HEK293 (cell line): ENCODE data around the gene PRKD1.
A peak's percentile ranks its signal among the peaks of the same experiment; 100 is the strongest.

Experiments
- CTCF ChIA-PET: fragments of 350-600 bp; formaldehyde crosslinking; extraction: SDS; loops from one replicate; lab custom pipeline; 2021; ENCODE audit warnings: antibody characterized with exemption; lab: Yijun Ruan, JAX
- POLR2A ChIA-PET: fragments of 300-600 bp; formaldehyde crosslinking; extraction: SDS; loops from one replicate; lab custom pipeline; 2020; ENCODE audit warnings: antibody characterized with exemption, inconsistent platforms; lab: Yijun Ruan, JAX
- H3K27ac ChIP-seq: fragments of 200-500 bp; sonication (Bioruptor generic); 2 replicates; pipeline ENCODE4 v1.5.1; 2014; ENCODE audit warnings: low read depth, low read length, control low read depth, inconsistent platforms; ENCODE audit errors: extremely low read depth
- H3K36me3 ChIP-seq, 2 experiments: fragments of 200-500 bp in 1 of 2; sonication (Bioruptor generic) in 1 of 2; 1 replicate in 1 of 2; 2 replicates in 1 of 2; pipeline ENCODE4 v1.5.1; 2014 to 2017; ENCODE audit warnings: inconsistent platforms in 2 of 2, low read length in 2 of 2; ENCODE audit not compliant: control insufficient read depth in 2 of 2, insufficient read depth in 1 of 2
- H3K4me1 ChIP-seq: fragments of 200-500 bp; sonication (Bioruptor generic); 2 replicates; pipeline ENCODE4 v1.5.1; 2014; ENCODE audit warnings: mild to moderate bottlenecking, low read length, inconsistent platforms; ENCODE audit not compliant: control insufficient read depth, insufficient read depth
- H3K4me3 ChIP-seq: 2 replicates; pipeline ENCODE4 v1.5.1; 2011; ENCODE audit warnings: low read depth, mild to moderate bottlenecking, control low read depth, low read length, moderate library complexity
- H3K9me3 ChIP-seq: fragments of 200-500 bp; sonication (Bioruptor generic); 2 replicates; pipeline ENCODE4 v1.5.1; 2014; ENCODE audit warnings: low read depth, low read length, inconsistent platforms; ENCODE audit not compliant: control insufficient read depth, insufficient read depth
- FEZF1 ChIP-seq: fragments of 450-650 bp; formaldehyde crosslinking; IDR thresholded peaks from 2 replicates; pipeline ENCODE4 v1.5.1; 2016; ENCODE audit warnings: missing biosample characterization, missing genetic modification characterization
- KLF9 ChIP-seq: fragments of 450-650 bp; formaldehyde crosslinking; IDR thresholded peaks from 2 replicates; pipeline ENCODE4 v1.5.1; 2016; ENCODE audit warnings: missing biosample characterization, missing genetic modification characterization, low read depth
- MYNN ChIP-seq: fragments of 450-650 bp; formaldehyde crosslinking; IDR thresholded peaks from 2 replicates; pipeline ENCODE4 v1.5.1; 2016; ENCODE audit warnings: missing biosample characterization, missing genetic modification characterization, borderline replicate concordance
- OSR2 ChIP-seq: fragments of 450-650 bp; formaldehyde crosslinking; IDR thresholded peaks from 2 replicates; pipeline ENCODE4 v1.5.1; 2016; ENCODE audit warnings: missing biosample characterization, missing genetic modification characterization
- ZBTB17 ChIP-seq: fragments of 450-650 bp; formaldehyde crosslinking; IDR thresholded peaks from 2 replicates; pipeline ENCODE4 v1.5.1; 2016; ENCODE audit warnings: missing biosample characterization, missing genetic modification characterization
- ZBTB20 ChIP-seq: fragments of 450-650 bp; formaldehyde crosslinking; IDR thresholded peaks from 2 replicates; pipeline ENCODE4 v1.5.1; 2016; ENCODE audit warnings: missing biosample characterization, missing genetic modification characterization
- ZFP37 ChIP-seq: fragments of 450-650 bp; formaldehyde crosslinking; IDR thresholded peaks from 2 replicates; pipeline ENCODE4 v1.5.1; 2016; ENCODE audit warnings: missing biosample characterization, missing genetic modification characterization
- ZNF146 ChIP-seq: fragments of 450-650 bp; formaldehyde crosslinking; IDR thresholded peaks from 2 replicates; pipeline ENCODE4 v1.5.1; 2016; ENCODE audit warnings: missing biosample characterization, missing genetic modification characterization
- ZNF155 ChIP-seq: fragments of 450-650 bp; formaldehyde crosslinking; IDR thresholded peaks from 2 replicates; pipeline ENCODE4 v1.5.1; 2016; ENCODE audit warnings: missing biosample characterization, missing genetic modification characterization
- ZNF169 ChIP-seq: fragments of 450-650 bp; formaldehyde crosslinking; IDR thresholded peaks from 2 replicates; pipeline ENCODE4 v1.5.1; 2016; ENCODE audit warnings: missing biosample characterization, missing genetic modification characterization
- ZNF174 ChIP-seq: fragments of 450-650 bp; formaldehyde crosslinking; IDR thresholded peaks from 2 replicates; pipeline ENCODE4 v1.5.0; 2017; ENCODE audit warnings: missing biosample characterization, mild to moderate bottlenecking, missing genetic modification characterization
- ZNF175 ChIP-seq: fragments of 450-650 bp; formaldehyde crosslinking; IDR thresholded peaks from 2 replicates; pipeline ENCODE4 v1.5.1; 2016; ENCODE audit warnings: missing biosample characterization, missing genetic modification characterization
- ZNF24 ChIP-seq: fragments of 450-650 bp; formaldehyde crosslinking; IDR thresholded peaks from 2 replicates; pipeline ENCODE4 v1.5.1; 2016; ENCODE audit warnings: missing biosample characterization, missing genetic modification characterization
- ZNF335 ChIP-seq: fragments of 450-650 bp; formaldehyde crosslinking; conservative IDR thresholded peaks from 2 replicates; pipeline ENCODE4 v1.5.1; 2016; ENCODE audit warnings: missing biosample characterization, missing genetic modification characterization
- ZNF366 ChIP-seq: fragments of 450-650 bp; formaldehyde crosslinking; conservative IDR thresholded peaks from 2 replicates; pipeline ENCODE4 v1.5.1; 2016; ENCODE audit warnings: missing biosample characterization, missing genetic modification characterization
- ZNF426 ChIP-seq: fragments of 450-650 bp; formaldehyde crosslinking; IDR thresholded peaks from 2 replicates; pipeline ENCODE4 v1.5.1; 2017; ENCODE audit warnings: missing biosample characterization, missing genetic modification characterization, mild to moderate bottlenecking, inconsistent platforms, moderate library complexity
- ZNF433 ChIP-seq: fragments of 450-650 bp; formaldehyde crosslinking; IDR thresholded peaks from 2 replicates; pipeline ENCODE4 v1.5.1; 2016; ENCODE audit warnings: missing biosample characterization, missing genetic modification characterization, low read depth
- ZNF510 ChIP-seq: fragments of 450-650 bp; formaldehyde crosslinking; IDR thresholded peaks from 2 replicates; pipeline ENCODE4 v1.5.1; 2018; ENCODE audit warnings: mild to moderate bottlenecking, missing genetic modification characterization, missing biosample characterization; ENCODE audit not compliant: insufficient replicate concordance
- ZNF549 ChIP-seq: fragments of 450-650 bp; IDR thresholded peaks from 2 replicates; pipeline ENCODE4 v1.5.1; 2018; ENCODE audit warnings: missing biosample characterization, missing genetic modification characterization, mild to moderate bottlenecking, inconsistent platforms, moderate library complexity
- ZNF596 ChIP-seq: fragments of 450-650 bp; IDR thresholded peaks from 2 replicates; pipeline ENCODE4 v1.5.0; 2018; ENCODE audit warnings: missing biosample characterization, mild to moderate bottlenecking, missing genetic modification characterization, moderate library complexity
- ZNF626 ChIP-seq: fragments of 450-650 bp; sonication (Bioruptor Pico); formaldehyde crosslinking; IDR thresholded peaks from 2 replicates; pipeline ENCODE4 v1.5.1; 2018; ENCODE audit warnings: missing biosample characterization, missing genetic modification characterization, inconsistent platforms
- ZNF629 ChIP-seq: fragments of 450-650 bp; formaldehyde crosslinking; IDR thresholded peaks from 2 replicates; pipeline ENCODE4 v1.5.1; 2017; ENCODE audit warnings: missing biosample characterization, missing genetic modification characterization
- ZNF660 ChIP-seq: fragments of 450-650 bp; IDR thresholded peaks from 2 replicates; pipeline ENCODE4 v1.5.1; 2018; ENCODE audit warnings: missing biosample characterization, mild to moderate bottlenecking, missing genetic modification characterization
- ZNF692 ChIP-seq: fragments of 450-650 bp; formaldehyde crosslinking; IDR thresholded peaks from 2 replicates; pipeline ENCODE4 v1.5.1; 2016; ENCODE audit warnings: missing biosample characterization, missing genetic modification characterization
- ZNF785 ChIP-seq: fragments of 450-650 bp; formaldehyde crosslinking; IDR thresholded peaks from 2 replicates; pipeline ENCODE4 v1.5.1; 2016; ENCODE audit warnings: missing biosample characterization, missing genetic modification characterization
- ZNF792 ChIP-seq: fragments of 450-650 bp; formaldehyde crosslinking; IDR thresholded peaks from 2 replicates; pipeline ENCODE4 v1.5.1; 2016; ENCODE audit warnings: missing biosample characterization, missing genetic modification characterization
- ZSCAN30 ChIP-seq: fragments of 450-650 bp; IDR thresholded peaks from 2 replicates; pipeline ENCODE4 v1.5.1; 2018; ENCODE audit warnings: missing biosample characterization, mild to moderate bottlenecking, missing genetic modification characterization, moderate library complexity
- ZXDB ChIP-seq: fragments of 450-650 bp; formaldehyde crosslinking; IDR thresholded peaks from 2 replicates; pipeline ENCODE4 v1.5.1; 2016; ENCODE audit warnings: missing biosample characterization, missing genetic modification characterization
- TF ChIP-seq, protein P1 (sequence below): fragments of 450-650 bp; formaldehyde crosslinking; IDR thresholded peaks from 2 replicates; pipeline ENCODE4 v1.5.1; 2016; ENCODE audit warnings: missing biosample characterization, missing genetic modification characterization
- TF ChIP-seq, protein P2 (sequence below): fragments of 450-650 bp; formaldehyde crosslinking; IDR thresholded peaks from 2 replicates; pipeline ENCODE4 v1.5.1; 2017; ENCODE audit warnings: missing biosample characterization, missing genetic modification characterization
- TF ChIP-seq, protein P3 (sequence below): fragments of 450-650 bp; formaldehyde crosslinking; IDR thresholded peaks from 2 replicates; pipeline ENCODE4 v1.5.1; 2016; ENCODE audit warnings: missing biosample characterization, missing genetic modification characterization
- TF ChIP-seq, protein P4 (sequence below): fragments of 450-650 bp; formaldehyde crosslinking; IDR thresholded peaks from 2 replicates; pipeline ENCODE4 v1.5.1; 2016; ENCODE audit warnings: missing biosample characterization, missing genetic modification characterization

Gene PRKD1

DNA sequence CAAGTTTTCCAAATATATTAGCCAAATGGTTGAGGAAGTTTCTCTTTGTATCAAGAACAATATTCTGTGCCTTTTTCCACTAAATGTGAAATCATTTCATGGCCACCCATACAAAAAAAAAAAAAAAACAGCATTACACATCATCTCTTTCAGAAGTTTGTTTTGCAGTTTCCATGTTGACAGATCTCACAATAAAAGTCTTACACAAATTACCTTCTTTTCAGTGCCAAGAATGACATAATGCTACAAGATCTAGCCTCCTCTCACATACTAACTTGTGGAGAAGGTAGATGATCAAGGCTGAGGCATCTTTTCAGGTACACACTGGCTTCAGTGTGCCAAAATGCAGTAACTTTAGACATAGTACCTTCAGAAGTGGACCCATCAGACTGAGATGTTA is 35.3 kb downstream of the PRKD1 start:
- ChIA-PET POLR2A (no interaction called here), CTCF (no interaction called here)
- Histone ChIP-seq H3K9me3 (no peaks in the 10 kb centered on the region), H3K36me3 (no peaks in the 10 kb centered on the region), H3K4me3 (no peak overlapping the region), H3K27ac (no peak overlapping the region), H3K4me1 (peaks cover 35% of the 10 kb centered on the region)
- TF ChIP-seq ZFP37 (tag by site-specific recombination), result no peak
- no peak for TF ChIP-seq ZNF626 (tag by site-specific recombination)
- no peak for TF ChIP-seq ZNF792 (tag by site-specific recombination)
- no peak for TF ChIP-seq ZBTB20 (tag by site-specific recombination)
- no peak for TF ChIP-seq ZNF426 (tag by site-specific recombination)
- TF ChIP-seq KLF9 (tag by site-specific recombination), result no peak
- peak; percentile 66 for TF ChIP-seq FEZF1 (tag by site-specific recombination)
- TF ChIP-seq, protein P1, sequence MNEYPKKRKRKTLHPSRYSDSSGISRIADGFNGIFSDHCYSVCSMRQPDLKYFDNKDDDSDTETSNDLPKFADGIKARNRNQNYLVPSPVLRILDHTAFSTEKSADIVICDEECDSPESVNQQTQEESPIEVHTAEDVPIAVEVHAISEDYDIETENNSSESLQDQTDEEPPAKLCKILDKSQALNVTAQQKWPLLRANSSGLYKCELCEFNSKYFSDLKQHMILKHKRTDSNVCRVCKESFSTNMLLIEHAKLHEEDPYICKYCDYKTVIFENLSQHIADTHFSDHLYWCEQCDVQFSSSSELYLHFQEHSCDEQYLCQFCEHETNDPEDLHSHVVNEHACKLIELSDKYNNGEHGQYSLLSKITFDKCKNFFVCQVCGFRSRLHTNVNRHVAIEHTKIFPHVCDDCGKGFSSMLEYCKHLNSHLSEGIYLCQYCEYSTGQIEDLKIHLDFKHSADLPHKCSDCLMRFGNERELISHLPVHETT (tag by site-specific recombination), result peak; percentile 62; the same call in 1 of the 2 replicates
- TF ChIP-seq ZNF596 (tag by site-specific recombination), result no peak
- TF ChIP-seq, protein P2, sequence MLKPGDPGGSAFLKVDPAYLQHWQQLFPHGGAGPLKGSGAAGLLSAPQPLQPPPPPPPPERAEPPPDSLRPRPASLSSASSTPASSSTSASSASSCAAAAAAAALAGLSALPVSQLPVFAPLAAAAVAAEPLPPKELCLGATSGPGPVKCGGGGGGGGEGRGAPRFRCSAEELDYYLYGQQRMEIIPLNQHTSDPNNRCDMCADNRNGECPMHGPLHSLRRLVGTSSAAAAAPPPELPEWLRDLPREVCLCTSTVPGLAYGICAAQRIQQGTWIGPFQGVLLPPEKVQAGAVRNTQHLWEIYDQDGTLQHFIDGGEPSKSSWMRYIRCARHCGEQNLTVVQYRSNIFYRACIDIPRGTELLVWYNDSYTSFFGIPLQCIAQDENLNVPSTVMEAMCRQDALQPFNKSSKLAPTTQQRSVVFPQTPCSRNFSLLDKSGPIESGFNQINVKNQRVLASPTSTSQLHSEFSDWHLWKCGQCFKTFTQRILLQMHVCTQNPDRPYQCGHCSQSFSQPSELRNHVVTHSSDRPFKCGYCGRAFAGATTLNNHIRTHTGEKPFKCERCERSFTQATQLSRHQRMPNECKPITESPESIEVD, result peak; percentile 96
- TF ChIP-seq ZNF174, result no peak
- TF ChIP-seq ZNF169 (tag by site-specific recombination), result no peak
- no peak for TF ChIP-seq ZNF175 (tag by site-specific recombination)
- peak; percentile 70 for TF ChIP-seq ZNF692 (tag by site-specific recombination)
- TF ChIP-seq OSR2 (tag by site-specific recombination), result 0 out of 2 replicates have a peak, but pooled peaks have one; percentile 8
- no peak for TF ChIP-seq ZNF155 (tag by site-specific recombination)
- no peak for TF ChIP-seq ZSCAN30 (tag by site-specific recombination)
- TF ChIP-seq ZNF335 (tag by site-specific recombination), result no peak
- no peak for TF ChIP-seq ZNF510
- TF ChIP-seq ZNF366, result 0 out of 2 replicates have a peak, but pooled peaks have one; percentile 23
- TF ChIP-seq ZNF549 (tag by site-specific recombination), result no peak
- peak; percentile 59 for TF ChIP-seq ZBTB17
- no peak for TF ChIP-seq ZNF146 (tag by site-specific recombination)
- TF ChIP-seq, protein P3, sequence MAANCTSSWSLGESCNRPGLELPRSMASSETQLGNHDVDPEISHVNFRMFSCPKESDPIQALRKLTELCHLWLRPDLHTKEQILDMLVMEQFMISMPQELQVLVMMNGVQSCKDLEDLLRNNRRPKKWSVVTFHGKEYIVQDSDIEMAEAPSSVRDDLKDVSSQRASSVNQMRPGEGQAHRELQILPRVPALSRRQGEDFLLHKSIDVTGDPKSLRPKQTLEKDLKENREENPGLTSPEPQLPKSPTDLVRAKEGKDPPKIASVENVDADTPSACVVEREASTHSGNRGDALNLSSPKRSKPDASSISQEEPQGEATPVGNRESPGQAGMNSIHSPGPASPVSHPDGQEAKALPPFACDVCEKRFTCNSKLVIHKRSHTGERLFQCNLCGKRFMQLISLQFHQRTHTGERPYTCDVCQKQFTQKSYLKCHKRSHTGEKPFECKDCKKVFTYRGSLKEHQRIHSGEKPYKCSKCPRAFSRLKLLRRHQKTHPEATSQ (tag by site-specific recombination), result no peak
- TF ChIP-seq ZNF629 (tag by site-specific recombination), result peak; percentile 59
- TF ChIP-seq ZNF660, result no peak
- TF ChIP-seq ZNF785, result no peak
- TF ChIP-seq ZNF24 (tag by site-specific recombination), result no peak
- no peak for TF ChIP-seq ZNF433 (tag by site-specific recombination)
- TF ChIP-seq MYNN (tag by site-specific recombination), result peak; percentile 83
- 0 out of 2 replicates have a peak, but pooled peaks have one; percentile 20 for TF ChIP-seq ZXDB (tag by site-specific recombination)
- TF ChIP-seq, protein P4, sequence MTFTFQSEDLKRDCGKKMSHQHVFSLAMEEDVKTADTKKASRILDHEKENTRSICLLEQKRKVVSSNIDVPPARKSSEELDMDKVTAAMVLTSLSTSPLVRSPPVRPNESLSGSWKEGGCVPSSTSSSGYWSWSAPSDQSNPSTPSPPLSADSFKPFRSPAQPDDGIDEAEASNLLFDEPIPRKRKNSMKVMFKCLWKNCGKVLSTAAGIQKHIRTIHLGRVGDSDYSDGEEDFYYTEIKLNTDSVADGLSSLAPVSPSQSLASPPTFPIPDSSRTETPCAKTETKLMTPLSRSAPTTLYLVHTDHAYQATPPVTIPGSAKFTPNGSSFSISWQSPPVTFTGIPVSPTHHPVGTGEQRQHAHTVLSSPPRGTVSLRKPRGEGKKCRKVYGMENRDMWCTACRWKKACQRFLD (tag by site-specific recombination), result no peak
